HG03460 (cell line): Measurements from ENCODE around the gene PCSK2.

Experiments used
- ATAC-seq: cut with Tn5 transposase; IDR thresholded peaks from one replicate; pipeline ENCODE4 v1.9.1; 2021; ENCODE audit not compliant: unreplicated experiment

PCSK2 gene

GRCh38 chr20:17390655-17391054 is 163.8 kb downstream of the PCSK2 start:
- no peak for ATAC-seq

GRCh38 chr20:17391127-17391771 is 164.4 kb downstream of the PCSK2 start:
- no peak for ATAC-seq

- ATAC-seq: no peak
These were observed 167.6 kb downstream of the PCSK2 start for GRCh38 chr20:17394411-17394810.

GRCh38 chr20:17395729-17396128 is 168.9 kb downstream of the PCSK2 start:
- ATAC-seq: no peak

GRCh38 chr20:17399303-17399985 is 172.6 kb downstream of the PCSK2 start:
- ATAC-seq: no peak

GRCh38 chr20:17403461-17403860 is 176.6 kb downstream of the PCSK2 start:
- ATAC-seq: no peak

- no peak for ATAC-seq
These were observed 179.3 kb downstream of the PCSK2 start for GRCh38 chr20:17406051-17406590.

GRCh38 chr20:17407550-17407949 is 180.7 kb downstream of the PCSK2 start:
- no peak for ATAC-seq

GRCh38 chr20:17417225-17417624 is 190.4 kb downstream of the PCSK2 start:
- no peak for ATAC-seq

- ATAC-seq: no peak
These were observed 191.9 kb downstream of the PCSK2 start for GRCh38 chr20:17418737-17419136.

- no peak for ATAC-seq
These were observed 192.7 kb downstream of the PCSK2 start for GRCh38 chr20:17419479-17420041.

- no peak for ATAC-seq
These were observed 194.7 kb downstream of the PCSK2 start for GRCh38 chr20:17421493-17421892.

GRCh38 chr20:17423782-17424181 is 196.9 kb downstream of the PCSK2 start:
- no peak for ATAC-seq

- ATAC-seq: no peak
These were observed 200.8 kb downstream of the PCSK2 start for GRCh38 chr20:17427638-17428037.

- no peak for ATAC-seq
These were observed 203.5 kb downstream of the PCSK2 start for GRCh38 chr20:17430125-17430950.

- ATAC-seq: no peak
These were observed 205.0 kb downstream of the PCSK2 start for GRCh38 chr20:17431621-17432364.

GRCh38 chr20:17436664-17437063 is 209.8 kb downstream of the PCSK2 start:
- ATAC-seq: no peak

GRCh38 chr20:17437251-17437650 is 210.4 kb downstream of the PCSK2 start:
- no peak for ATAC-seq

- ATAC-seq: no peak
These were observed 211.7 kb downstream of the PCSK2 start for GRCh38 chr20:17438436-17439039.

GRCh38 chr20:17439616-17440296 is 212.9 kb downstream of the PCSK2 start:
- ATAC-seq: no peak
